Measurements from ENCODE around the gene MTR.

MTR gene

GRCh38 chr1:236944556-236944955 is 149.5 kb downstream of the MTR start:
- Histone ChIP-seq H2BK120ac (ENCODE audit: low read depth, low read length) (no peak overlapping the region), H3K27me3 (ENCODE audit: control insufficient read depth in 1 of 2, insufficient read depth in 1 of 2, low read length in 2 of 2) (no peaks in the 10 kb centered on the region), H3K79me1 (replicated peaks; ENCODE audit: low read length, poor library complexity, severe bottlenecking) (no peaks in the 10 kb centered on the region), H2AK5ac (ENCODE audit: low read length, severe bottlenecking) (no peak overlapping the region), H3K14ac (ENCODE audit: low read length in 2 of 2) (no peak overlapping the region), H2BK15ac (ENCODE audit: low read depth, poor library complexity, severe bottlenecking) (no peak overlapping the region), H3K9me3 (ENCODE audit: control insufficient read depth, low read length) (peaks cover 10% of the 10 kb centered on the region), H3K9ac (ENCODE audit: low read length) (no peak overlapping the region), H3K18ac (ENCODE audit: low read depth in 1 of 2, low read length in 2 of 2) (no peak overlapping the region), H3K23ac (ENCODE audit: low read length in 2 of 2) (no peak overlapping the region), H3K36me3 (ENCODE audit: control insufficient read depth in 1 of 2, insufficient read depth in 2 of 2, low read depth in 1 of 2, low read length in 2 of 2) (no peaks in the 10 kb centered on the region), H2BK12ac (ENCODE audit: low read length in 2 of 2) (no peak overlapping the region), H3K4me1 (ENCODE audit: control insufficient read depth, insufficient read depth, low read depth, low read length) (no peaks in the 10 kb centered on the region), H4K8ac (ENCODE audit: low read length) (no peak overlapping the region), H3K27ac (ENCODE audit: low read length, poor library complexity, severe bottlenecking) (no peak overlapping the region), H4K91ac (ENCODE audit: low read length) (no peak overlapping the region), H3K4me2 (ENCODE audit: low read length, poor library complexity, severe bottlenecking) (no peak overlapping the region), H3K4me3 (ENCODE audit: insufficient read depth in 1 of 2, low read depth in 1 of 2, low read length in 2 of 2) (no peak overlapping the region), H3K4ac (ENCODE audit: low read depth in 1 of 2, low read length in 2 of 2) (no peak overlapping the region), H2BK5ac (ENCODE audit: low read depth, low read length, poor library complexity, severe bottlenecking) (no peak overlapping the region), H2AFZ (ENCODE audit: low read depth, low read length) (no peak overlapping the region)
- DNase-seq, result no peak
- 80% methylated on average over 2 of the region's 2 CpGs for WGBS

DNA sequence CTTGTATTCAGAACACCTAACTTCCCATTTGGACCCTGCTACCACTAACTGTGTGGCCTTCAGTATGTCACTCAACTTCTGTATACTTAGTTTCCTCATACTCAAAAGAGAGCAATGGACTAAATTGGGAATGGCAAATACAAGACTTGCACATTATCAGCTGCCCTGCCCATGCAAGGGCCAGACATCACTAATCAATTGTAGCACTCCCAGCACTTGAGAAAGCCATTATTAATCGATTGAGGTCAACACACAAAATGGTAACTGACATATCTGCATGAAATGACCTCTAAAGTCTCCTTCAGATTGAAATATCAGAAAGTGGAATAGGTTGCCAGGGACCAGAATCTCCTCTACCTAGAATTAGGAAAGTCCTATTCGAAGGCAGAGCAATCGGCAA is 149.9 kb downstream of the MTR start:
- Histone ChIP-seq H2BK15ac (ENCODE audit: low read depth, poor library complexity, severe bottlenecking) (no peak overlapping the region), H3K4me2 (ENCODE audit: low read length, poor library complexity, severe bottlenecking) (no peak overlapping the region), H3K4me1 (ENCODE audit: control insufficient read depth, insufficient read depth, low read depth, low read length) (no peaks in the 10 kb centered on the region), H3K27me3 (ENCODE audit: control insufficient read depth in 1 of 2, insufficient read depth in 1 of 2, low read length in 2 of 2) (no peaks in the 10 kb centered on the region), H4K91ac (ENCODE audit: low read length) (no peak overlapping the region), H3K9me3 (ENCODE audit: control insufficient read depth, low read length) (peaks cover 10% of the 10 kb centered on the region), H3K36me3 (ENCODE audit: control insufficient read depth in 1 of 2, insufficient read depth in 2 of 2, low read depth in 1 of 2, low read length in 2 of 2) (no peaks in the 10 kb centered on the region), H2BK5ac (ENCODE audit: low read depth, low read length, poor library complexity, severe bottlenecking) (no peak overlapping the region), H2BK12ac (ENCODE audit: low read length in 2 of 2) (no peak overlapping the region), H3K23ac (ENCODE audit: low read length in 2 of 2) (no peak overlapping the region), H3K4ac (ENCODE audit: low read depth in 1 of 2, low read length in 2 of 2) (no peak overlapping the region), H3K4me3 (ENCODE audit: insufficient read depth in 1 of 2, low read depth in 1 of 2, low read length in 2 of 2) (no peak overlapping the region), H2BK120ac (ENCODE audit: low read depth, low read length) (no peak overlapping the region), H2AK5ac (ENCODE audit: low read length, severe bottlenecking) (no peak overlapping the region), H2AFZ (ENCODE audit: low read depth, low read length) (no peak overlapping the region), H3K27ac (ENCODE audit: low read length, poor library complexity, severe bottlenecking) (no peak overlapping the region), H3K14ac (ENCODE audit: low read length in 2 of 2) (no peak overlapping the region), H4K8ac (ENCODE audit: low read length) (no peak overlapping the region), H3K9ac (ENCODE audit: low read length) (no peak overlapping the region), H3K79me1 (replicated peaks; ENCODE audit: low read length, poor library complexity, severe bottlenecking) (no peaks in the 10 kb centered on the region), H3K18ac (ENCODE audit: low read depth in 1 of 2, low read length in 2 of 2) (no peak overlapping the region)
- no peak for DNase-seq
- WGBS, result 65% methylated on average over 2 of the region's 3 CpGs

DNA sequence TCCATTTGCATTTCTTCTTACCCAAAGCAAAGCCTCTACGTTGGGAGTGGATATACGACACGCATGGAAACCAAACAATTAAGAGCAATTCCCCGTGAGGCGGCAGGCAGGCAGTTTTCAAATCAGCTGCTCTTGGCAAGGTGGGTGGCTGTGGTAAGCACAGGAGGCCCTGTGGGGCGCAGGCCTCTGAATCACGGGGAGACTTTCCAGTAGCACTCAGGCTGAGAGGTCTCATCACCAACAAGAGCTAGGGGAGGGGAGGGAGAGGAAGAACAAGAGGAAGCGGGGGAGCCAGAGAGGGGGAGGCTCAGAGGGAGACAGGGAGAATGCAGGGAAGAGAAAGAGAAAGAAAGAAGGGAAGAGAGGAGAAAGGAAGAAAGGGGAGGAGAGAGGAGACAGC is 152.7 kb downstream of the MTR start:
- Histone ChIP-seq H3K14ac (ENCODE audit: low read length in 2 of 2) (no peak overlapping the region), H3K27me3 (ENCODE audit: control insufficient read depth in 1 of 2, insufficient read depth in 1 of 2, low read length in 2 of 2) (no peaks in the 10 kb centered on the region), H3K4me3 (ENCODE audit: insufficient read depth in 1 of 2, low read depth in 1 of 2, low read length in 2 of 2) (no peak overlapping the region), H2BK120ac (ENCODE audit: low read depth, low read length) (no peak overlapping the region), H3K36me3 (ENCODE audit: control insufficient read depth in 1 of 2, insufficient read depth in 2 of 2, low read depth in 1 of 2, low read length in 2 of 2) (no peaks in the 10 kb centered on the region), H2BK15ac (ENCODE audit: low read depth, poor library complexity, severe bottlenecking) (no peak overlapping the region), H3K9ac (ENCODE audit: low read length) (no peak overlapping the region), H3K18ac (ENCODE audit: low read depth in 1 of 2, low read length in 2 of 2) (no peak overlapping the region), H2BK5ac (ENCODE audit: low read depth, low read length, poor library complexity, severe bottlenecking) (no peak overlapping the region), H2BK12ac (ENCODE audit: low read length in 2 of 2) (no peak overlapping the region), H4K8ac (ENCODE audit: low read length) (no peak overlapping the region), H3K4ac (ENCODE audit: low read depth in 1 of 2, low read length in 2 of 2) (no peak overlapping the region), H3K23ac (ENCODE audit: low read length in 2 of 2) (no peak overlapping the region), H3K79me1 (replicated peaks; ENCODE audit: low read length, poor library complexity, severe bottlenecking) (no peaks in the 10 kb centered on the region), H4K91ac (ENCODE audit: low read length) (no peak overlapping the region), H3K4me2 (ENCODE audit: low read length, poor library complexity, severe bottlenecking) (no peak overlapping the region), H3K27ac (ENCODE audit: low read length, poor library complexity, severe bottlenecking) (no peak overlapping the region), H3K9me3 (ENCODE audit: control insufficient read depth, low read length) (peaks cover 12% of the 10 kb centered on the region), H2AFZ (ENCODE audit: low read depth, low read length) (no peak overlapping the region), H2AK5ac (ENCODE audit: low read length, severe bottlenecking) (no peak overlapping the region), H3K4me1 (ENCODE audit: control insufficient read depth, insufficient read depth, low read depth, low read length) (no peaks in the 10 kb centered on the region)
- DNase-seq, result no peak
- WGBS, result 82% methylated on average over 8 of the region's 8 CpGs

DNA sequence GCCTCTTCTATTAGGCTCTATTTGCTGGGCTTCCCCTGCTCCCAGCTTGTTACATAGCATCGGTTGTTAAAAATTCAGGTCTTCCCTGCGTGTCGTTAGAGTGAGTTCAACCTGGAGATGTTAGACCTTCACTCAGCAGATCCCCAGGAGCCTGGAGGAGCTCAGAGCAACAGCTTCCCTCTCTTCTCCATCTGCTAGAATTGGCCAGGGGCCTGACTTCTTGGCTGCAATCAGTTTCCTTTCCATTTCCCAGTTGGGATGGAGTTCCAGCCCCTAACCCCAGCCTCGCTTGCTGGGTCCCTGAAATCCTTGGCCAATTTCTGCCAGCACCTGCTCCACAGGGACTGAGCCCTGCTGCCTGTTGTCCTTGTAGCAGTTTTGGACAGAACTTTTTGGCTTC is 153.3 kb downstream of the MTR start:
- H3K27me3 ChIP-seq (ENCODE audit: control insufficient read depth in 1 of 2, insufficient read depth in 1 of 2, low read length in 2 of 2), result no peaks in the 10 kb centered on the region
- H3K23ac ChIP-seq (ENCODE audit: low read length in 2 of 2), result no peak overlapping the region
- H3K14ac ChIP-seq (ENCODE audit: low read length in 2 of 2), result no peak overlapping the region
- H3K79me1 ChIP-seq (replicated peaks; ENCODE audit: low read length, poor library complexity, severe bottlenecking), result no peaks in the 10 kb centered on the region
- H3K4me2 ChIP-seq (ENCODE audit: low read length, poor library complexity, severe bottlenecking), result no peak overlapping the region
- DNase-seq, result no peak
- H3K4ac ChIP-seq (ENCODE audit: low read depth in 1 of 2, low read length in 2 of 2), result no peak overlapping the region
- no peak overlapping the region for H2BK120ac ChIP-seq (ENCODE audit: low read depth, low read length)
- no peak overlapping the region for H4K91ac ChIP-seq (ENCODE audit: low read length)
- H2AK5ac ChIP-seq (ENCODE audit: low read length, severe bottlenecking), result no peak overlapping the region
- H3K4me1 ChIP-seq (ENCODE audit: control insufficient read depth, insufficient read depth, low read depth, low read length), result no peaks in the 10 kb centered on the region
- H4K8ac ChIP-seq (ENCODE audit: low read length), result no peak overlapping the region
- H2BK12ac ChIP-seq (ENCODE audit: low read length in 2 of 2), result no peak overlapping the region
- H3K9ac ChIP-seq (ENCODE audit: low read length), result no peak overlapping the region
- peaks cover 12% of the 10 kb centered on the region for H3K9me3 ChIP-seq (ENCODE audit: control insufficient read depth, low read length)
- no peak overlapping the region for H3K18ac ChIP-seq (ENCODE audit: low read depth in 1 of 2, low read length in 2 of 2)
- H2AFZ ChIP-seq (ENCODE audit: low read depth, low read length), result no peak overlapping the region
- H2BK5ac ChIP-seq (ENCODE audit: low read depth, low read length, poor library complexity, severe bottlenecking), result no peak overlapping the region
- no peak overlapping the region for H2BK15ac ChIP-seq (ENCODE audit: low read depth, poor library complexity, severe bottlenecking)
- H3K4me3 ChIP-seq (ENCODE audit: insufficient read depth in 1 of 2, low read depth in 1 of 2, low read length in 2 of 2), result no peak overlapping the region
- 84% methylated on average over 4 of the region's 4 CpGs for WGBS
- H3K36me3 ChIP-seq (ENCODE audit: control insufficient read depth in 1 of 2, insufficient read depth in 2 of 2, low read depth in 1 of 2, low read length in 2 of 2), result no peaks in the 10 kb centered on the region
- H3K27ac ChIP-seq (ENCODE audit: low read length, poor library complexity, severe bottlenecking), result no peak overlapping the region

Measured in mesenchymal stem cell (in vitro differentiated cells and primary cell).